Mesodermal cell (in vitro differentiated cells): ENCODE data around the gene SCN9A.
A peak's percentile ranks its signal among the peaks of the same experiment; 100 is the strongest.

ENCODE experiments used
- H3K27ac ChIP-seq: 2 replicates; pipeline ENCODE4 v1.7.0; 2013; ENCODE audit warnings: mild to moderate bottlenecking, low read depth, low read length, moderate library complexity; ENCODE audit not compliant: severe bottlenecking
- H3K36me3 ChIP-seq: 2 replicates; pipeline ENCODE4 v1.7.1; 2013; ENCODE audit warnings: mild to moderate bottlenecking, low read length, moderate library complexity; ENCODE audit not compliant: control insufficient read depth, insufficient read depth
- H3K4me1 ChIP-seq: one replicate; pipeline ENCODE4 v1.7.1; 2013; ENCODE audit warnings: mild to moderate bottlenecking, low read length; ENCODE audit not compliant: insufficient read depth, control insufficient read depth, poor library complexity, severe bottlenecking
- H3K4me3 ChIP-seq: 2 replicates; pipeline ENCODE4 v1.7.0; 2013; ENCODE audit warnings: low read length, control low read depth, mild to moderate bottlenecking; ENCODE audit not compliant: insufficient read depth, poor library complexity, severe bottlenecking; ENCODE audit errors: extremely low read depth
- H3K9me3 ChIP-seq: 2 replicates; pipeline ENCODE4 v1.7.1; 2013; ENCODE audit warnings: mild to moderate bottlenecking, low read length, moderate library complexity; ENCODE audit not compliant: control insufficient read depth
- WGBS, 2 experiments: methylation state at CpG; one replicate each; pipeline ENCODE4 v1.1.5; 2013; ENCODE audit warnings: missing lambda C conversion rate in 2 of 2; ENCODE audit not compliant: insufficient coverage in 2 of 2; 5-methylcytosine and 5-hydroxymethylcytosine counted together

The SCN9A gene

DNA sequence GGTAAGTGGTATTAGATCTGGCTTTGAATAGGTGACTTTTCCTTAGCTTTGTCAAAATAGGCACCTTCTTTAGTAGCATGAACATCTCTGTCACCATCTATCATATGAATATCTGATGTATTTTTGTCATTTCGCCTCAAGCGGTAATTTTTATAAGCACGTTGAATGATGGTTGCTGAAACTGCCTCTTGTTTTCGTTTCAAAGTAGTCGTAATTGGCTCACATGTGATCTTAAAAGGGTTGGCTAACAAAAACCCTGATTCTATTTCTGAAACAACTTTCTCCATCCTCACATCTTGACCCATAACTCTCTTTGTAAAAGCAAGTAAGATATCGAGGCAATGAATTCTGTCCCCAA is 29.8 kb upstream of the SCN9A start:
- WGBS, 2 experiments = 96% methylated on average over 4 to 5 of the region's 6 CpGs
- Histone ChIP-seq H3K4me3 (no peak overlapping the region), H3K9me3 (no peaks in the 10 kb centered on the region), H3K4me1 (no peaks in the 10 kb centered on the region), H3K36me3 (no peaks in the 10 kb centered on the region), H3K27ac (no peak overlapping the region)

DNA sequence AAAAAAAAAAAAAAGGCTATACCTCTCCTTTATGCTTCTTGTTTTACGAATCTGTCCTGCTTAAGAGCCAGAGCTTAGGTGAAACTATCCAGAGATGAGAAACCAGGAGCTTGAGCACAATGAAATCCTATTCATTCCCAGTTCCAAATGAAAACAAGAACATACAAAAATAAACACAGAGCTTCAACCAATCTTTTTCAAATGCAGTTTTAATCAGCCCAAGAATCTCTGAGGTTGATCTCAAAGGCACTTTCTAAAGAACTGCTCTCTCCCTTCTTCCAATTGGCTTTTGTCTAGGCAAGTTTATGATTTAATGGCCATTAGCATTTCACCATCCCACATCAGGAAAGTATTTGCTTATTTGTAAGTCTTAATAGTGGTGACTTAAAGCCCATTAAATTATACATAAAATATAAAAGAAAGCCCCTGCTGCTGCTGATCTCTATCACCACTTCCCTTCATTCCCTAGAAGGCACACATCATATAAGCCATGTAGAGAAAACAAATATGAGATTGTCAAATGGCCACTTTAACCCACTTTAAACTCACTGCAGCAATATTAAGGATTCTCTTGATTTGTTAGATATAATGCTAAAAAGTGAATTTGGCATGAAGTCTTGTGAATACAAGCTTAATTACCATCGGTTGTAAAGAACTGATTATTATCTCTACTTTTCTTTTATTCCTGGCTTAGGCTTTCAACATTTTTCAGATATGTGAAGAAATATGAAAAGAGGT is 29.3 kb upstream of the SCN9A start:
- no peaks in the 10 kb centered on the region for H3K9me3 ChIP-seq
- H3K27ac ChIP-seq = no peak overlapping the region
- H3K4me3 ChIP-seq = no peak overlapping the region
- no peaks in the 10 kb centered on the region for H3K36me3 ChIP-seq
- 86% methylated on average over 1 of the region's 2 CpGs; no CpG with 5 or more reads in 1 of the 2 experiments for WGBS, 2 experiments
- H3K4me1 ChIP-seq = no peaks in the 10 kb centered on the region

DNA sequence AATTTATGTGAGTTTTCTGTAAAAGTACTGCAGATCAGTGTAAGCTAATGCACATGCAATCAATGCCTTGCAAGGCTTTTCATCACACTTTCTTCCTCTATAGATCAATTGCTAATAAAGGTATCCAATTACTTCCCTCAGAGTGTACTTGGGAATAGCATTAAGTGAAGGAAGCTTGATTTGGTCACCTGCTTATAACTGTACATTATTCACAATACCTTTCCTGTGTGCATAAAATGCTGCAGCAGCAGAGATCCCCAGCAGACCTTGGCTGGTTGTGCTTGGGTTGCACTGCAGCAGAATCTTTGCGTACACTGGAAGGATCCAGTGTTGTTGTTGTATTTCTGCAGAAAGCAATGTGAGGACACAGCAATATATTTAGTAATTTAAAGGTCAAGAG is 18.5 kb upstream of the SCN9A start:
- H3K4me3 ChIP-seq = no peak overlapping the region
- H3K9me3 ChIP-seq = no peaks in the 10 kb centered on the region
- H3K27ac ChIP-seq = no peak overlapping the region
- no peaks in the 10 kb centered on the region for H3K36me3 ChIP-seq
- WGBS, 2 experiments = 100% methylated on average over 1 of the region's 1 CpG
- H3K4me1 ChIP-seq = no peaks in the 10 kb centered on the region

DNA sequence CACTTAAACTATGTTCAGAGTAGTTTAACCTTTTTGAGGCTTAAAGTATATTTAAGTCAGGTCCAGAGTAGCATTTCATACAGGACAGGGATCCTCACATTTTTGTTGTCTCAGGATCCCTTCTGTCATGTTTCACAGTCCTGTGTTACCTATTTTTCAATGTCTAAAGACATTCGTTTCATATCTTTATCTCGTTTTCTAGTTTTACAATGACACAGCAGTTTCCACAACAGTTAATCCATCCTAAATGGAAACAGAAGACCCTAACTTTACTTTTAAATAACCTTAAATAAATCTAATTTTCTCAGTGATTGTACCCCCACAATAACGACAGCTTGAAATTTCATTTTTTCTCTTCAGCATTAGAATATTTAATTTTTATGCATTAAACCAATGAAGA is 17.3 kb upstream of the SCN9A start:
- no peaks in the 10 kb centered on the region for H3K36me3 ChIP-seq
- WGBS, 2 experiments = 62 to 65% methylated on average over 2 of the region's 3 CpGs
- no peak overlapping the region for H3K27ac ChIP-seq
- no peaks in the 10 kb centered on the region for H3K9me3 ChIP-seq
- H3K4me1 ChIP-seq = no peaks in the 10 kb centered on the region
- no peak overlapping the region for H3K4me3 ChIP-seq

DNA sequence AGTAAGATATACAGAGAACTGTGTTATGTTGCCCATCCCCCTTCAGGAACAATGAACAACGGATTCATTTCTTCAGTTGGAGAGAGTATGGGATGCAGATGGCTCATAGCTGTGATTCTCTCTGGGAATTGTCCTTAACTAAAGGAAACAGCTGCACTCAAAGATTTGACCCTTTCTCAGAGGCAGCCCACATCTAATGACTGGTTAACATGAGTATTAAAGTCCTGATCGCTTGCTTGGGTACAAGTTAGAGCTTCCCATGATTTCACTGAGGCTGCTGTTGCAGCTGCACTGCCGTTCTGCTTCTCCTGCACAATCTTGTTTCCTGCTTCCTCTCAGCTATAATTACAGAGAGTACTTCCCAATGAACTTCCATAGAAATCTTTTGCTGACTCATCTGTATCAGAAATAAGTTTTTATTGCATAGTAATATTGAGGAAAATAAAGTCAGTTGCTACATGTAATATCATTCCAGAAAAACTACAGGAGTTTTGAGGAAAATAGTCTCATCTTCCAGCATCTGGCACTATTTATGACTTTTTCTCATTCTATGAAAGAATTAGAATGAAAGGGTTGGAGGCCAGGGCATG is 12.8 kb upstream of the SCN9A start:
- WGBS, 2 experiments = 68 to 90% methylated on average over 2 to 3 of the region's 3 CpGs
- Histone ChIP-seq H3K36me3 (no peaks in the 10 kb centered on the region), H3K4me3 (no peak overlapping the region), H3K9me3 (no peaks in the 10 kb centered on the region), H3K27ac (peak overlapping the region; percentile 60), H3K4me1 (no peaks in the 10 kb centered on the region)

DNA sequence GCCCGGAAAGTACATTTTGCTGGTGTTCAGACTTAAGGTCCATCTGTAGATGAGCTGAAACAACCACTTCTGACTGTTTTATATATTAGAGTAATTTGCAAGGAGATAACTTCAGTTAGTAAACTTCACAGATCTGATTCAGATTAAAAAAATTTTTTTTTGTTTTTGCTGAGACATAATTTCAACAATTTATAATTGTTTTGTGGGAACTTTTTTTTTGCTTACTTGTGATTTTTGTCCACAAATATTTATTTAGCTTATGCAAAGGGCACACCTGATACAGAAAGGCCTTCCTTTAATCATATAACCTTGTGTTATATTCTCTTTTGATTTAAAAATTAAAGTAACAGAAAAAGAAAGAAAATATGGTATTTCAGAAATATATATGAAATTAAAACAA is 9.6 kb upstream of the SCN9A start:
- H3K27ac ChIP-seq = no peak overlapping the region
- no CpG with 5 or more reads among the region's 1 CpG for WGBS, 2 experiments
- no peaks in the 10 kb centered on the region for H3K36me3 ChIP-seq
- H3K4me1 ChIP-seq = no peaks in the 10 kb centered on the region
- H3K9me3 ChIP-seq = no peaks in the 10 kb centered on the region
- no peak overlapping the region for H3K4me3 ChIP-seq

DNA sequence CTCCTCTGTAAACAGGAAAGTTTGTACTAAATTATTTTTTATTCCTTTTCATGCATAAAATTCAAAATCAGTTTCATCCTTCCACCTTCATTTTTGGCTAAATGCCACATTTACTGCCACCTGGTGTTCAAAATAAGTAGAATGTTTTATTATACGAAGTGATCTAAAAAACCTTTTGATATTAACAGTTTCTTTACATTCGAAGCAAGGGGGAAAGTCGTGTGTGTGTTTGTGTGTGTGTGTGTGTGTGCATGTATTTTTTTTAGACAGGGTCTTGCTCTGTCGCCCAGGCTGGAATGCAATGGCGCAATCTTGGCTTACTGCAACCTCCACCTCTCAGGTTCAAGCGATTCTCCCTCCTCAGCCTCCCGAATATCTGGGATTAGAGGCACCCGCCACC is 9.0 kb upstream of the SCN9A start:
- 62 to 89% methylated on average over 2 to 4 of the region's 8 CpGs for WGBS, 2 experiments
- Histone ChIP-seq H3K9me3 (no peaks in the 10 kb centered on the region), H3K27ac (no peak overlapping the region), H3K36me3 (no peaks in the 10 kb centered on the region), H3K4me3 (no peak overlapping the region), H3K4me1 (no peaks in the 10 kb centered on the region)

DNA sequence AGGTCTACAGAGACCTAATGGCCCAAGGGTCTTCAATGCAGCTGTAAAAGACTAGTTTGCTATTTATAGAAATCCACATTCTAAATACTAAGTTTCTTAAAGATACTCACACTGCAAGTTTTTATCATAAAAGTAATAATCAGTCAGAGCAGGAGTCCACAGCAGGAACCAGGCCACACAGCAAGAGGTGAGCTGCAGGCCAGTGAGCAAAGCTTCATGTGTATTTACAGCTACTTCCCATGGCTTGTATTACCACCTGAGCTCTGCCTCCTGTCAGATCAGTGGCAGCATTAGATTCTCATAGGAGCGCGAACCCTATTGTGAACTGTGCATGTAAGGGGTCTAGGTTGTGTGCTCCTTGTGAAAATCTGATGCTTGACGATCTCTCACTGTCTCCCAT is 6.7 kb upstream of the SCN9A start:
- H3K4me3 ChIP-seq = no peak overlapping the region
- H3K9me3 ChIP-seq = no peaks in the 10 kb centered on the region
- no CpG with 5 or more reads among the region's 3 CpGs for WGBS, 2 experiments
- H3K4me1 ChIP-seq = no peaks in the 10 kb centered on the region
- no peaks in the 10 kb centered on the region for H3K36me3 ChIP-seq
- no peak overlapping the region for H3K27ac ChIP-seq

DNA sequence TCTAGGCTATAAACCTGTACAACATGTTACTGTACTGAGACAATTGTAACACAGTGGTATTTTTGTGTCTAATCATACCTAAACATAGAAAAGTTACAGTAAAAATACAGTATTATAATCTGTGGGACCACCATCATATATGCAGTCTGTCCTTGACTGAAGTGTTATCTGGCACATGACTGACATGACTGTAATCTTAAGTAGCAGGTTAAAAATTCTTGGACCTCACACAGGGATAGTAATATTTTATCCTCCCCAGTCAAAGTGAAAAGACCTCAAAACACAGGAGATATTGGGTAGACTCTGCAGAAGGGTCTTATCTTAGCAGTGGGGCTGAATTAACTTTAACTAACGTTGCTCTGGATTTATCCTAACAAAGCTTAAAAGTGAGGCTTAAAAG is 4.9 kb upstream of the SCN9A start:
- H3K4me3 ChIP-seq = no peak overlapping the region
- H3K36me3 ChIP-seq = no peaks in the 10 kb centered on the region
- no peak overlapping the region for H3K27ac ChIP-seq
- no peaks in the 10 kb centered on the region for H3K9me3 ChIP-seq
- no peaks in the 10 kb centered on the region for H3K4me1 ChIP-seq
- 85 to 90% methylated on average over 1 of the region's 1 CpG for WGBS, 2 experiments

DNA sequence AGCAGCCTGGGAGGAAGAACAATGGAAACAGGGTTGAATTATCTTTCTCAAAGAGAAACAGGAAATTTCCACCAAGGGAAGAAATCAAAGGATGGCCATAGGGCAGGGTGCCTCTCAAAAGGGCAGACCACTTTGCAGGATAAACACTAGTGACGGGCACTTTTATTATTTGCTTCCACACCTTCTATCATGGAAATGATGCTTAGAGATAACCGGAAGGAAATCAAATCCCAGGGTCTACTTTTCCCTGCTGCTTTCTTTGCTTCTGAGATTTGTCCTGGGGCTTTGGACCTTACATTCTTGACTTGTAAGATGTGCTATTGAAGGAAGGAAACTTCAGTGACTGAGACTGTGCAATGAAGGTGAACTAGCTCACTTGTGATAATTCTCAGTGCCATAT is 1.1 kb upstream of the SCN9A start:
- no peak overlapping the region for H3K27ac ChIP-seq
- no peak overlapping the region for H3K4me3 ChIP-seq
- WGBS, 2 experiments = 60% methylated on average over 1 of the region's 2 CpGs; no CpG with 5 or more reads in 1 of the 2 experiments
- no peaks in the 10 kb centered on the region for H3K9me3 ChIP-seq
- peaks cover 2% of the 10 kb centered on the region for H3K4me1 ChIP-seq
- no peaks in the 10 kb centered on the region for H3K36me3 ChIP-seq

DNA sequence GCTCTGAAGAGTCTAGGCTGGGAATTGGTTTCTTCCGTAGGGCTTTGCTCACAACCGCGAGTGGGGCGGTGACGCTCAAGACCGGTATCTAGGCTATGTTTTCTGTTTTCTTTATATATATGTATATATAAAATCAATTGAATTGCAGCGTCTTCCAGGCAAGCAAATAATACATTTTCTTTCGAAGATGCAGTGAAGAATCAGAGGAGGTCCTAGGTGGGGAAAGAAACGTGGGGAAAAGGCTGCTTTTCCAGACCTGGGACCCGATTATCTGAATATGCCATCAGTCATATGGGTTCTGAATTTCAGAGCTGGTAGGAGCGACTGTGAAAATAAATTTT is 714 bp upstream of the SCN9A start:
- H3K4me1 ChIP-seq = peaks cover 2% of the 10 kb centered on the region
- H3K4me3 ChIP-seq = peak overlapping the region; percentile 50
- no peaks in the 10 kb centered on the region for H3K9me3 ChIP-seq
- no peak overlapping the region for H3K27ac ChIP-seq
- no peaks in the 10 kb centered on the region for H3K36me3 ChIP-seq
- 18 to 20% methylated on average over 3 to 4 of the region's 11 CpGs for WGBS, 2 experiments
